A673 (cell line): ENCODE measurements around the gene ATP8A2. TPM values are rescaled to one million over a fixed set of nuclear protein-coding genes. Genes with fewer than 3 reads are reported as not detected.

ENCODE experiments used
- BruUV-seq: library from RNA; stranded (reverse); fragments of 400-500 nt; replicated peaks from 2 replicates; lab custom pipeline; 2021; lab: Mats Ljungman, UMichigan
- CTCF ChIA-PET: fragments of 300-600 bp; sonication (Branson Sonifier 250); formaldehyde crosslinking; loops from one replicate; lab custom pipeline; 2022; ENCODE audit warnings: antibody characterized with exemption; lab: Charles Lee
- POLR2A ChIA-PET: fragments of 300-600 bp; sonication (Branson Sonifier 250); formaldehyde crosslinking; loops from one replicate; lab custom pipeline; 2022; ENCODE audit warnings: antibody characterized with exemption; ENCODE audit not compliant: low non-redundant PET; lab: Charles Lee
- DNase-seq: peaks from one replicate; pipeline ENCODE4 v3.0.0-alpha.2; 2015; ENCODE audit warnings: low spot score
- H3K27ac ChIP-seq: fragments of 200-600 bp; sonication (generic); 2 replicates; pipeline ENCODE4 v1.5.1; 2016; ENCODE audit warnings: mixed run types, low read depth, mild to moderate bottlenecking, mixed read lengths, antibody characterized with exemption, low read length; ENCODE audit not compliant: poor library complexity, severe bottlenecking
- H3K27me3 ChIP-seq: fragments of 200-600 bp; sonication (generic); replicated peaks from 2 replicates; pipeline ENCODE4 v1.6.1; 2017; ENCODE audit warnings: mixed run types, low read depth, mild to moderate bottlenecking, mixed read lengths, antibody characterized with exemption, low read length; ENCODE audit not compliant: insufficient read depth, poor library complexity
- H3K36me3 ChIP-seq: fragments of 200-600 bp; sonication (generic); 2 replicates; pipeline ENCODE4 v1.6.1; 2016; ENCODE audit warnings: mixed run types, mild to moderate bottlenecking, mixed read lengths, antibody characterized with exemption, low read length; ENCODE audit not compliant: insufficient read depth, poor library complexity, severe bottlenecking
- H3K4me1 ChIP-seq: fragments of 200-600 bp; sonication (generic); 2 replicates; pipeline ENCODE4 v1.6.1; 2017; ENCODE audit warnings: mixed run types, mild to moderate bottlenecking, mixed read lengths, antibody characterized with exemption, low read length; ENCODE audit not compliant: insufficient read depth, poor library complexity, severe bottlenecking
- H3K4me3 ChIP-seq: fragments of 200-600 bp; sonication (generic); 2 replicates; pipeline ENCODE4 v1.5.1; 2016; ENCODE audit warnings: low read depth, mixed run types, mild to moderate bottlenecking, mixed read lengths, low read length; ENCODE audit not compliant: poor library complexity, severe bottlenecking
- H3K9me3 ChIP-seq: fragments of 200-600 bp; sonication (generic); 2 replicates; pipeline ENCODE4 v1.6.1; 2016; ENCODE audit warnings: mixed run types, low read depth, mild to moderate bottlenecking, mixed read lengths, antibody characterized with exemption, low read length; ENCODE audit not compliant: poor library complexity, severe bottlenecking
- EZH2 ChIP-seq: fragments of 200-600 bp; sonication (generic); IDR thresholded peaks from 2 replicates; pipeline ENCODE4 v1.6.1; 2017; ENCODE audit warnings: borderline replicate concordance, low read depth, mild to moderate bottlenecking, mixed read lengths, antibody characterized with exemption, low read length; ENCODE audit not compliant: poor library complexity, severe bottlenecking
- intact Hi-C: fragments of 100-400 bp; cut with micrococcal nuclease; formaldehyde crosslinking; loops from one replicate; pipeline ENCODE4 v1.10.0; 2022; ENCODE audit not compliant: unreplicated experiment
- total RNA-seq: library from RNA; stranded (reverse); gene quantifications from 2 replicates; pipeline ENCODE4 v1.2.3, GENCODE V29; 2021
- TF ChIP-seq, protein P1 (sequence below): fragments of 300-800, 200-600 bp; sonication (generic); conservative IDR thresholded peaks from 2 replicates; pipeline ENCODE4 v1.5.1; 2017; ENCODE audit warnings: low read depth, mild to moderate bottlenecking, antibody characterized with exemption, low read length, moderate library complexity, mixed read lengths

Gene ATP8A2
- total RNA-seq, 1 experiment from 2014 or later: 0.92 TPM

DNA sequence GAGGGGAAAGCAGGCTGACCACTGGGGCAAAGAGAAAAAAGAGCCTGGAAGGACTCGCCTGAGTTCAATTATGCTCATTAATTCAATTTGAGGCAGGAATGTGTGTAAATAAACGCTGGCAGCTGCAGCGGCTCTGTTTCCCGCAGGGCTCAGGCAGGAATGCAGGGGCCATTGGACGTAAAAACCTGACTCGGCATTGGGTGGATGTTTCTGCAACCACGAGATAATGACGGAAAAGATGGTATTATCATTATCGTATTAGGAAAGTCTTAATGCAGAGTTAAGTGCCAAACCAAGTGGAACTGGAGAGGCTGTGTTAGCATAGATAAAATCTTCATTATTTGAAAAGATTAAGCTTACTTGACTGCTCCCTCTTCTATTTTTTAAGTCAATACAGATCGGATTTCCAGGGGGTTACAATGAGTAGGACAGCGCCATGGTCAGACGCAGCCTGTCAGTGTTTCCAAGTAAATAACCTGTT lies 510.2 kb downstream of the ATP8A2 start:
- H3K27ac ChIP-seq: peak overlapping the region; percentile 54
- H3K4me3 ChIP-seq: peak overlapping the region; percentile 24
- no peaks in the 10 kb centered on the region for H3K27me3 ChIP-seq
- ChIA-PET POLR2A (interaction anchor here (0.5 kb wide), 1 partner anchor 321 kb away, joined by 8 read pairs; no protein-coding TSS in a partner anchor), CTCF (interaction anchor here (0.5 to 0.7 kb wide), 2 partner anchors 81 to 248 kb away, joined by 3 to 5 read pairs; no protein-coding TSS in a partner anchor)
- peaks cover 53% of the 10 kb centered on the region for H3K4me1 ChIP-seq
- DNase-seq: peak; percentile 92
- no peaks in the 10 kb centered on the region for H3K9me3 ChIP-seq
- intact Hi-C loops: no loop called here
- no peak for TF ChIP-seq EZH2
- TF ChIP-seq, protein P1, sequence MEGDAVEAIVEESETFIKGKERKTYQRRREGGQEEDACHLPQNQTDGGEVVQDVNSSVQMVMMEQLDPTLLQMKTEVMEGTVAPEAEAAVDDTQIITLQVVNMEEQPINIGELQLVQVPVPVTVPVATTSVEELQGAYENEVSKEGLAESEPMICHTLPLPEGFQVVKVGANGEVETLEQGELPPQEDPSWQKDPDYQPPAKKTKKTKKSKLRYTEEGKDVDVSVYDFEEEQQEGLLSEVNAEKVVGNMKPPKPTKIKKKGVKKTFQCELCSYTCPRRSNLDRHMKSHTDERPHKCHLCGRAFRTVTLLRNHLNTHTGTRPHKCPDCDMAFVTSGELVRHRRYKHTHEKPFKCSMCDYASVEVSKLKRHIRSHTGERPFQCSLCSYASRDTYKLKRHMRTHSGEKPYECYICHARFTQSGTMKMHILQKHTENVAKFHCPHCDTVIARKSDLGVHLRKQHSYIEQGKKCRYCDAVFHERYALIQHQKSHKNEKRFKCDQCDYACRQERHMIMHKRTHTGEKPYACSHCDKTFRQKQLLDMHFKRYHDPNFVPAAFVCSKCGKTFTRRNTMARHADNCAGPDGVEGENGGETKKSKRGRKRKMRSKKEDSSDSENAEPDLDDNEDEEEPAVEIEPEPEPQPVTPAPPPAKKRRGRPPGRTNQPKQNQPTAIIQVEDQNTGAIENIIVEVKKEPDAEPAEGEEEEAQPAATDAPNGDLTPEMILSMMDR: no peak
- no TSS peak for BruUV-seq
- H3K36me3 ChIP-seq: no peaks in the 10 kb centered on the region

DNA sequence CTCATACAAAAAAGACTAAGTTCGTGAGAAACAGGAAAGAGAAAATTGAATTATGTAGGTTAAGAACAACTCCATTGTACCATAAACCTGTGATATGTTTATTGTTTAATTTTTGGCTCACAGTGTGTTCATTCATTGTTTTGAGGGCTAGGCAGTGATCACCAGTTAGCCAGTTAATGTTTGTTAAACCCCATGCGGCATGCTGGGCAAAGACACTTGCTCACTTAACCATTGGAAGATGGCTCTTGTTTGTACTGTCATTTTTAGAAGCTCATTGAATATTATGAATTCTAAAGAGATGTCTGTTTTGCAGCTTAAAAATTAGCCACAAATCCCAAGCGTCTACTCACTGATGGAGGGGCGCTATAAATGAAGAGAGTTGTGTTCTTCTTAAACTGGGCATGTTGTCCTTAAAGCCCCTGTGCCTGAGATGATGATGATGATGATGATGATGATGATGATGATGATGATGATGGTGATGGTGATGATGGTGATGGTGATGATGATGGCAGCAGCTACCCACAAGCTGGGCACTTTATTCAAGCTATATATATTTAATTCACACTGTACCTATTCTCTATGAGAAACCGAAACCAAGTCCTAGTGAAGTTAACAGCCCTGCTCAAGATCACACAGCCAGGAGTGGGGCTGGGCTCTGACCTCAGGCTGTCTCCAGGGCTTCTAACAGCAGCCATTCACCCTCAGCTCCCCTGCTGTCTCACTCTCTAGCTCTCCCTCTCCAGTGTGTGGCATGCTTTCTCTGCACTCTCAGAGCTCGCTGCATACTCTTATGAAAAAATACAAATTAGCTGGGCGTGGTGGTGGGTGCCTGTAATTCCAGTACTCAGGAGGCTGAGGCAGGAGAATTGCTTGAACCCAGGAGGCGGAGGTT lies 510.9 kb downstream of the ATP8A2 start:
- ChIA-PET POLR2A (no interaction called here), CTCF (interaction anchor here (0.5 to 0.7 kb wide), 3 partner anchors 80 to 247 kb away, joined by 3 to 5 read pairs (median 3); no protein-coding TSS in a partner anchor)
- Histone ChIP-seq H3K9me3 (no peaks in the 10 kb centered on the region), H3K27ac (peak overlapping the region; percentile 54), H3K4me3 (peak overlapping the region; percentile 24), H3K36me3 (no peaks in the 10 kb centered on the region), H3K27me3 (no peaks in the 10 kb centered on the region), H3K4me1 (peaks cover 48% of the 10 kb centered on the region)
- intact Hi-C loops: no loop called here
- TF ChIP-seq, protein P1: 0 out of 2 replicates have a peak, but pooled peaks have one; percentile 15
- no peak for TF ChIP-seq EZH2
- DNase-seq: peak; percentile 50
- BruUV-seq: no TSS peak

DNA sequence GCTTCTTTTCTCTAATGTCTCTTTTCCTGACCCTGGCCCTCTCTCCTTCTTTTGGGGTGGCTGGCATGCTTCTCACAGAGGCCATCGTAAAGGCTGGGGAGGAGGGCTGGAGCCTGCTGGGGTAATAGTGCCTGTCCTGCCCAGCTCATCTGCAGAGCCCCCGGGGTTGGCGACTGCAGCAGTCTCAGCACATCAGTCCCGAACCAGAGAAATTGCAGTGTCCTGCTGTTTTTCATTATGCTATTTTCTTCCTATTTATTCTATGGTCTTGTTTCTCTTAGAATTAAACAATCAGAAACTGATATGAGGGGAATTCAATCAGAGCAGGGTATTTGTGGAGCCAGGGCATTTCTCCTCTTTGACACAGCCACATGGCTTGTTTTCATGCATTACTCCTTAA lies 513.6 kb downstream of the ATP8A2 start:
- ChIA-PET POLR2A (no interaction called here), CTCF (no interaction called here)
- intact Hi-C loops: no loop called here
- Histone ChIP-seq H3K27me3 (no peaks in the 10 kb centered on the region), H3K36me3 (no peaks in the 10 kb centered on the region), H3K4me1 (peaks cover 33% of the 10 kb centered on the region), H3K4me3 (no peak overlapping the region), H3K27ac (no peak overlapping the region), H3K9me3 (no peaks in the 10 kb centered on the region)
- no peak for TF ChIP-seq EZH2
- TF ChIP-seq, protein P1: no peak
- DNase-seq: no peak
- no TSS peak for BruUV-seq
